SH-SY5Y (cell line): ENCODE data around the gene DUSP6.

ENCODE experiments used
- GATA2 ChIP-seq: IDR thresholded peaks from 2 replicates; pipeline ENCODE4 v1.6.1; 2011; ENCODE audit warnings: mild to moderate bottlenecking, low read depth, low read length
- GATA3 ChIP-seq: IDR thresholded peaks from 2 replicates; pipeline ENCODE4 v1.6.1; 2011; ENCODE audit warnings: low read depth, mild to moderate bottlenecking, low read length, moderate library complexity

- TF ChIP-seq GATA2 (no peak), GATA3 (no peak)
These were observed 16.7 kb downstream of the DUSP6 start for GRCh38 chr12:89335452-89336244.
